Sigmoid colon (tissue), 7 donors: ENCODE results near the gene UNC5CL. TPM values are rescaled to one million over a fixed set of nuclear protein-coding genes. Genes with fewer than 3 reads are reported as not detected.

Experiments
- DNase-seq: peaks from one replicate; pipeline ENCODE4 v3.0.0-alpha.2; 2019
- H3K27ac ChIP-seq, 4 donors: fragments of 200-600 bp; sonication (generic); one replicate each; pipeline ENCODE4 v1.5.1; 2016 to 2019; ENCODE audit warnings: mild to moderate bottlenecking in 1 of 4
- H3K27me3 ChIP-seq, 3 donors: fragments of 200-600 bp; sonication (generic); one replicate each; pipeline ENCODE4 v1.5.1; 2019; ENCODE audit warnings: mild to moderate bottlenecking in 1 of 3
- H3K36me3 ChIP-seq, 4 donors: fragments of 200-600 bp; sonication (generic); one replicate each; pipeline ENCODE4 v1.5.1; 2016 to 2019
- H3K4me1 ChIP-seq, 4 donors: fragments of 200-600 bp; sonication (generic); one replicate each; pipeline ENCODE4 v1.5.1; 2017 to 2019
- H3K4me3 ChIP-seq, 4 donors: fragments of 200-600 bp; sonication (generic); one replicate each; pipeline ENCODE4 v1.5.1; 2017 to 2019; ENCODE audit warnings: mild to moderate bottlenecking in 2 of 4, moderate library complexity in 1 of 4
- H3K9me3 ChIP-seq, 4 donors: fragments of 200-600 bp in 3 of 4; sonication (generic) in 3 of 4; one replicate each; pipeline versions ENCODE4 v1.5.1 to v1.6.1; 2013 to 2019
- EP300 ChIP-seq, 4 donors: sonication (generic); formaldehyde crosslinking; IDR thresholded peaks; one replicate each; pipeline ENCODE4 v1.6.1; 2017; ENCODE audit warnings: antibody characterized with exemption in 4 of 4
- POLR2A ChIP-seq, 2 donors: fragments of 450-650 bp; IDR thresholded peaks; one replicate each; pipeline ENCODE4 v1.6.1; 2016; ENCODE audit warnings: antibody characterized with exemption in 2 of 2, mild to moderate bottlenecking in 2 of 2, moderate library complexity in 2 of 2
- POLR2AphosphoS5 ChIP-seq, 4 donors: sonication (generic); formaldehyde crosslinking; IDR thresholded peaks; one replicate each; pipeline ENCODE4 v1.6.1; 2017; ENCODE audit warnings: antibody characterized with exemption in 4 of 4
- WGBS, 2 donors: extraction: QIAGEN DNeasy Blood & Tissue Kit; methylation state at CpG; one replicate each; pipeline ENCODE4 v1.1.7; 2013; 5-methylcytosine and 5-hydroxymethylcytosine counted together
- intact Hi-C: fragments of 100-400 bp; cut with DNase I; formaldehyde crosslinking; loops from one replicate; pipeline ENCODE4 v1.15.1; 2023
- polyA plus RNA-seq, 3 donors: library from polyadenylated mRNA; stranded (reverse); fragments of 200-250 nt; gene quantifications; one replicate each; pipeline ENCODE4 v1.2.3, GENCODE V29; 2013
- total RNA-seq, 4 donors: library from RNA; depleted of rRNA; stranded (reverse); fragments of >200 nt; gene quantifications; one replicate each; pipeline ENCODE4 v1.1.0, GENCODE V29; 2016
- TF ChIP-seq, protein P1 (sequence below), 4 experiments: fragments of 450-650 bp in 3 of 4; fragments of 200-600 bp in 1 of 4; IDR thresholded peaks; one replicate each; pipeline ENCODE4 v1.5.1; 2016 to 2019; ENCODE audit warnings: antibody characterized with exemption in 4 of 4, mild to moderate bottlenecking in 3 of 4, moderate library complexity in 2 of 4
- donor health status: healthy with polysubstance abuse.
- donor health status: Bipolar disorder and iron deficiency.
- donor health status: healthy.

UNC5CL gene
- total and polyA plus RNA-seq, 7 donors, result 0.36 to 6.0 (median 1.1) TPM

DNA sequence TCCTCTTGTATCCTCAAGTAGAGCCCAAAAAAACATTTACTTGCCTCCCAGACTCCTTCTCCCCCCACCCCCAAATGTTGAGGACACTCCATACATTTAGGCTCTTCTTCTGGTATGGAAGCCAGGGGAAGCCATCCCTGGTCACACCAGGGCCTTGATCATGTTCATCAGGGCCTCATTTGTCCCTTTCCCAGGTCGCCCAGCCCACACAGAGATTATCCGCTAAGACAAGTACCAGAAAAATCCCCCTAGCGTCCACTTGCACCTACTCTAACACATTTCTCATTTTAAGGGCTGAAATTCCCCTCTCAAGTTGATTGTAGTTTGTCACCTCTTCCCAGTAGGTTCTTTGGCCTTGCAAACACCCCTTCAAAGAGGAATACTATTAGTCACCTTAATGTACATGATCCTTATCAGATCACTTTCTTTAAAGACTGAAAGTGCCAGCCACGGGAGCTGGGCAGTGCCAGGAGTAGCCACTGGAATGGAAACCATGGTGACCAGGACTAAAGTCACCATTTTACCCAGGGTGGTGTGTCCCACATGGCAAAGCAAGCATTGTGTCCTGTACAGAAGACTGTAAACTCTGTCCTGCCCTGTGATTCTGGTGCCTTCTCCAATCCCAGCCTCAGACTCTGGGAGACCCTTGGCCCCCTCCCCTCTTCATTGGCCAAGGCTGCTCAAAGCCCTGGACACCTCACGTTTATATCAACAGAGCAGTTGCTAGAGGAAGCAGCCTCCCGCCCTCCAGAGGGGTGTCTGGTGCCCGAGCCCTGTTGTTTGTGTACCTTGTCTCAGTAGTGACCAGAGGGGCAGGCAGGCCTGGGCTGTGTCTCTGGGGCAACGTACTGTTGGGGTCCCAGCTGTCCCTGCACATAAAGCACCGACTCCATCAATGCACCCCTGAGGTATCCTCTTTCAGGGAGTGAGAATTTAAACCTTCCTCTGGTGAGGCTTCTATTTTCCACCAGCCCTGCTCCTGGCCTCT, 9.0 kb upstream of the UNC5CL start:
- TF ChIP-seq POLR2AphosphoS5 (IDR thresholded peaks at IDR 0.05) (no peak), EP300 (IDR thresholded peaks at IDR 0.05) (no peak)
- intact Hi-C loops, result no loop called here
- Histone ChIP-seq H3K4me3 (no peak overlapping the region), H3K9me3 (no peaks in the 10 kb centered on the region), H3K4me1 (peaks cover 0 to 16% (median 6%) of the 10 kb centered on the region in 4 donors), H3K36me3 (no peaks in the 10 kb centered on the region), H3K27me3 (no peaks in the 10 kb centered on the region), H3K27ac (no peak overlapping the region)
- no peak for DNase-seq
- WGBS, 2 donors, result 79 to 86% methylated on average over 9 of the region's 9 CpGs

- H3K9me3 ChIP-seq, result no peaks in the 10 kb centered on the region
- no peaks in the 10 kb centered on the region for H3K36me3 ChIP-seq
- DNase-seq, result no peak
- TF ChIP-seq EP300 (IDR thresholded peaks at IDR 0.05) (no peak), POLR2AphosphoS5 (IDR thresholded peaks at IDR 0.05) (no peak), POLR2A (IDR thresholded peaks at IDR 0.05) (no peak)
- TF ChIP-seq, protein P1, sequence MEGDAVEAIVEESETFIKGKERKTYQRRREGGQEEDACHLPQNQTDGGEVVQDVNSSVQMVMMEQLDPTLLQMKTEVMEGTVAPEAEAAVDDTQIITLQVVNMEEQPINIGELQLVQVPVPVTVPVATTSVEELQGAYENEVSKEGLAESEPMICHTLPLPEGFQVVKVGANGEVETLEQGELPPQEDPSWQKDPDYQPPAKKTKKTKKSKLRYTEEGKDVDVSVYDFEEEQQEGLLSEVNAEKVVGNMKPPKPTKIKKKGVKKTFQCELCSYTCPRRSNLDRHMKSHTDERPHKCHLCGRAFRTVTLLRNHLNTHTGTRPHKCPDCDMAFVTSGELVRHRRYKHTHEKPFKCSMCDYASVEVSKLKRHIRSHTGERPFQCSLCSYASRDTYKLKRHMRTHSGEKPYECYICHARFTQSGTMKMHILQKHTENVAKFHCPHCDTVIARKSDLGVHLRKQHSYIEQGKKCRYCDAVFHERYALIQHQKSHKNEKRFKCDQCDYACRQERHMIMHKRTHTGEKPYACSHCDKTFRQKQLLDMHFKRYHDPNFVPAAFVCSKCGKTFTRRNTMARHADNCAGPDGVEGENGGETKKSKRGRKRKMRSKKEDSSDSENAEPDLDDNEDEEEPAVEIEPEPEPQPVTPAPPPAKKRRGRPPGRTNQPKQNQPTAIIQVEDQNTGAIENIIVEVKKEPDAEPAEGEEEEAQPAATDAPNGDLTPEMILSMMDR (IDR thresholded peaks at IDR 0.05), result no peak
- H3K27me3 ChIP-seq, result no peaks in the 10 kb centered on the region
- H3K4me3 ChIP-seq, result no peak overlapping the region
- intact Hi-C loops, result no loop called here
- peaks cover 0 to 8% (median 0%) of the 10 kb centered on the region in 4 donors for H3K4me1 ChIP-seq
- H3K27ac ChIP-seq, result no peak overlapping the region
- WGBS, 2 donors, result 95 to 98% methylated on average over 2 of the region's 2 CpGs
Measured at GRCh38 chr6:41047306-41047705, 8.3 kb upstream of the UNC5CL start.

GRCh38 chr6:41046084-41046483, 7.1 kb upstream of the UNC5CL start:
- 97 to 98% methylated on average over 1 of the region's 1 CpG for WGBS, 2 donors
- H3K4me1 ChIP-seq, result peaks cover 0 to 6% (median 0%) of the 10 kb centered on the region in 4 donors

GRCh38 chr6:41045664-41046063, 6.6 kb upstream of the UNC5CL start:
- WGBS, 2 donors, result 67 to 74% methylated on average over 5 of the region's 5 CpGs
- no peaks in the 10 kb centered on the region for H3K27me3 ChIP-seq
- TF ChIP-seq EP300 (IDR thresholded peaks at IDR 0.05), result no peak
- TF ChIP-seq POLR2A (IDR thresholded peaks at IDR 0.05), result no peak
- no peak for TF ChIP-seq POLR2AphosphoS5 (IDR thresholded peaks at IDR 0.05)
- TF ChIP-seq, protein P1 (IDR thresholded peaks at IDR 0.05), result no peak
- intact Hi-C loops, result no loop called here
- no peaks in the 10 kb centered on the region for H3K36me3 ChIP-seq
- no peak overlapping the region for H3K4me3 ChIP-seq
- no peak overlapping the region for H3K27ac ChIP-seq
- H3K4me1 ChIP-seq, result peaks cover 0 to 6% (median 0%) of the 10 kb centered on the region in 4 donors
- H3K9me3 ChIP-seq, result no peaks in the 10 kb centered on the region
- no peak for DNase-seq

More at GRCh38 chr6:41046084-41046483, 7.1 kb upstream of the UNC5CL start:
- Histone ChIP-seq H3K27ac (no peak overlapping the region), H3K4me3 (no peak overlapping the region), H3K27me3 (no peaks in the 10 kb centered on the region), H3K36me3 (no peaks in the 10 kb centered on the region), H3K9me3 (no peaks in the 10 kb centered on the region)
- TF ChIP-seq, protein P1 (IDR thresholded peaks at IDR 0.05), result no peak
- TF ChIP-seq POLR2AphosphoS5 (IDR thresholded peaks at IDR 0.05) (no peak), POLR2A (IDR thresholded peaks at IDR 0.05) (no peak), EP300 (IDR thresholded peaks at IDR 0.05) (no peak)
- no peak for DNase-seq
- intact Hi-C loops, result no loop called here

GRCh38 chr6:41043151-41043550, 4.1 kb upstream of the UNC5CL start:
- TF ChIP-seq, protein P1 (IDR thresholded peaks at IDR 0.05), result no peak
- no peak for TF ChIP-seq POLR2AphosphoS5 (IDR thresholded peaks at IDR 0.05)
- TF ChIP-seq EP300 (IDR thresholded peaks at IDR 0.05), result no peak
- no peak for TF ChIP-seq POLR2A (IDR thresholded peaks at IDR 0.05)
- DNase-seq, result no peak
- no peaks in the 10 kb centered on the region for H3K9me3 ChIP-seq
- H3K4me3 ChIP-seq, result no peak overlapping the region
- WGBS, 2 donors, result 94 to 96% methylated on average over 3 of the region's 3 CpGs
- intact Hi-C loops, result no loop called here
- H3K4me1 ChIP-seq, result no peaks in the 10 kb centered on the region
- H3K27ac ChIP-seq, result no peak overlapping the region
- no peaks in the 10 kb centered on the region for H3K27me3 ChIP-seq
- no peaks in the 10 kb centered on the region for H3K36me3 ChIP-seq
